ENCODE data around the gene L3MBTL3. TPM values are rescaled to one million over a fixed set of nuclear protein-coding genes. Genes with fewer than 3 reads are reported as not detected.

Gene L3MBTL3
- polyA plus RNA-seq, 1 donor from 2014 or later, result 47.6 TPM

- no peaks in the 10 kb centered on the region for H3K9me3 ChIP-seq (ENCODE audit: low read length)
- H3K9me2 ChIP-seq (ENCODE audit: insufficient read depth, low read length), result no peaks in the 10 kb centered on the region
- no peak overlapping the region for H2AFZ ChIP-seq (ENCODE audit: low read depth, low read length)
- H3K27me3 ChIP-seq (ENCODE audit: insufficient read depth, low read depth, low read length), result no peaks in the 10 kb centered on the region
- no peak overlapping the region for H3K4me3 ChIP-seq (ENCODE audit: low read length)
- H3F3A ChIP-seq (ENCODE audit: insufficient read depth, low read length, poor library complexity, severe bottlenecking), result no peaks in the 10 kb centered on the region
- H3K27ac ChIP-seq (ENCODE audit: low read length), result no peak overlapping the region
- H3K9ac ChIP-seq (ENCODE audit: low read length), result no peak overlapping the region
- no peak overlapping the region for H3K4me2 ChIP-seq (ENCODE audit: low read length)
- H3K36me3 ChIP-seq (ENCODE audit: insufficient read depth, low read length), result no peaks in the 10 kb centered on the region
- H3K79me2 ChIP-seq (replicated peaks; ENCODE audit: insufficient read depth, low read length), result no peaks in the 10 kb centered on the region
- no peaks in the 10 kb centered on the region for H4K20me1 ChIP-seq (ENCODE audit: insufficient read depth)
- TF ChIP-seq SMC3 (conservative IDR thresholded peaks at IDR 0.05; ENCODE audit: poor library complexity) (no peak), MXI1 (conservative IDR thresholded peaks at IDR 0.05; ENCODE audit: poor library complexity, severe bottlenecking) (no peak), POLR2AphosphoS5 (IDR thresholded peaks at IDR 0.05) (no peak), REST (IDR thresholded peaks at IDR 0.05; ENCODE audit: borderline replicate concordance) (no peak), EP300 (conservative IDR thresholded peaks at IDR 0.05; ENCODE audit: poor library complexity, severe bottlenecking) (no peak), RAD21 (conservative IDR thresholded peaks at IDR 0.05) (no peak), TAF1 (IDR thresholded peaks at IDR 0.05; ENCODE audit: low read depth) (no peak), CTCF (IDR thresholded peaks at IDR 0.05; ENCODE audit: poor library complexity, severe bottlenecking) (no peak)
Measured at GRCh38 chr6:130027948-130028347, 9.6 kb downstream of the L3MBTL3 start.

GRCh38 chr6:130029163-130029562, 10.8 kb downstream of the L3MBTL3 start:
- H3K4me3 ChIP-seq (ENCODE audit: low read length), result no peak overlapping the region
- no peaks in the 10 kb centered on the region for H3K79me2 ChIP-seq (replicated peaks; ENCODE audit: insufficient read depth, low read length)

More at GRCh38 chr6:130029163-130029562, 10.8 kb downstream of the L3MBTL3 start:
- Histone ChIP-seq H3K9me2 (ENCODE audit: insufficient read depth, low read length) (no peaks in the 10 kb centered on the region), H3K36me3 (ENCODE audit: insufficient read depth, low read length) (no peaks in the 10 kb centered on the region), H2AFZ (ENCODE audit: low read depth, low read length) (no peak overlapping the region), H3K27ac (ENCODE audit: low read length) (no peak overlapping the region), H4K20me1 (ENCODE audit: insufficient read depth) (no peaks in the 10 kb centered on the region), H3K9ac (ENCODE audit: low read length) (no peak overlapping the region), H3K27me3 (ENCODE audit: insufficient read depth, low read depth, low read length) (no peaks in the 10 kb centered on the region), H3K9me3 (ENCODE audit: low read length) (no peaks in the 10 kb centered on the region), H3K4me2 (ENCODE audit: low read length) (no peak overlapping the region), H3F3A (ENCODE audit: insufficient read depth, low read length, poor library complexity, severe bottlenecking) (no peaks in the 10 kb centered on the region)
- no peak for TF ChIP-seq RAD21 (conservative IDR thresholded peaks at IDR 0.05)
- no peak for TF ChIP-seq EZH2 (IDR thresholded peaks at IDR 0.05; ENCODE audit: borderline replicate concordance, insufficient read depth, low read length, poor library complexity, severe bottlenecking)
- no peak for TF ChIP-seq TAF1 (IDR thresholded peaks at IDR 0.05; ENCODE audit: low read depth)
- no peak for TF ChIP-seq POLR2AphosphoS5 (IDR thresholded peaks at IDR 0.05)
- no peak for TF ChIP-seq EP300 (conservative IDR thresholded peaks at IDR 0.05; ENCODE audit: poor library complexity, severe bottlenecking)
- no peak for TF ChIP-seq MXI1 (conservative IDR thresholded peaks at IDR 0.05; ENCODE audit: poor library complexity, severe bottlenecking)
- no peak for TF ChIP-seq SMC3 (conservative IDR thresholded peaks at IDR 0.05; ENCODE audit: poor library complexity)
- no peak for TF ChIP-seq REST (IDR thresholded peaks at IDR 0.05; ENCODE audit: borderline replicate concordance)
- TF ChIP-seq CTCF (IDR thresholded peaks at IDR 0.05; ENCODE audit: poor library complexity, severe bottlenecking), result no peak

All from neural cell (in vitro differentiated cells).